ENCODE data around the gene CHGA. TPM values are rescaled to one million over a fixed set of nuclear protein-coding genes. Genes with fewer than 3 reads are reported as not detected.

The CHGA gene
- total RNA-seq, 6 experiments from 2014 or later = 0.18 to 0.25 TPM; not detected in 4

GRCh38 chr14:92922155-92922735 is 705 bp upstream of the CHGA start:
- Histone ChIP-seq H3K4me3 (no peak overlapping the region), H3K4me1 (peaks cover 0 to 4% (median 0%) of the 10 kb centered on the region in 4 donors), H3K36me3 (no peaks in the 10 kb centered on the region), H3K27ac (no peak overlapping the region), H3K27me3 (no peaks in the 10 kb centered on the region), H3K9me3 (no peaks in the 10 kb centered on the region)
- no peak for DNase-seq
- TF ChIP-seq POLR2A (IDR thresholded peaks at IDR 0.05) = no peak
- TF ChIP-seq CTCF (IDR thresholded peaks at IDR 0.05) = no peak
- 44% methylated on average over 3 of the region's 4 CpGs for WGBS (ENCODE audit: insufficient coverage, low coverage, low lambda C conversion rate, missing lambda C conversion rate)
- ATAC-seq = no peak
- intact Hi-C loops (cut with DNase I) = no loop called here

GRCh38 chr14:92923744-92924103 is 774 bp downstream of the CHGA start:
- Histone ChIP-seq H3K36me3 (no peaks in the 10 kb centered on the region), H3K27ac (no peak overlapping the region), H3K9me3 (no peaks in the 10 kb centered on the region), H3K4me1 (peaks cover 0 to 4% (median 0%) of the 10 kb centered on the region in 4 donors), H3K27me3 (no peaks in the 10 kb centered on the region), H3K4me3 (no peak overlapping the region)
- no peak for DNase-seq
- 34% methylated on average over 2 of the region's 8 CpGs for WGBS (ENCODE audit: insufficient coverage, low coverage, low lambda C conversion rate, missing lambda C conversion rate)
- no peak for ATAC-seq
- TF ChIP-seq POLR2A (IDR thresholded peaks at IDR 0.05) (no peak), CTCF (IDR thresholded peaks at IDR 0.05) (no peak)
- intact Hi-C loops (cut with DNase I) = no loop called here

- Histone ChIP-seq H3K36me3 (no peaks in the 10 kb centered on the region), H3K4me3 (no peak overlapping the region), H3K27me3 (no peaks in the 10 kb centered on the region), H3K4me1 (peaks cover 0 to 4% (median 0%) of the 10 kb centered on the region in 4 donors), H3K9me3 (no peaks in the 10 kb centered on the region), H3K27ac (no peak overlapping the region)
- ATAC-seq = no peak
- WGBS (ENCODE audit: insufficient coverage, low coverage, low lambda C conversion rate, missing lambda C conversion rate) = 36% methylated on average over 3 of the region's 5 CpGs
- intact Hi-C loops (cut with DNase I) = no loop called here
- no peak for DNase-seq
- no peak for TF ChIP-seq CTCF (IDR thresholded peaks at IDR 0.05)
- no peak for TF ChIP-seq POLR2A (IDR thresholded peaks at IDR 0.05)
Observed at GRCh38 chr14:92924247-92924646, 1.3 kb downstream of the CHGA start.

- ATAC-seq (no peak), DNase-seq (no peak)
- no peak for TF ChIP-seq POLR2A (IDR thresholded peaks at IDR 0.05)
- TF ChIP-seq CTCF (IDR thresholded peaks at IDR 0.05) = no peak
- Histone ChIP-seq H3K36me3 (no peaks in the 10 kb centered on the region), H3K4me1 (peaks cover 0 to 4% (median 0%) of the 10 kb centered on the region in 4 donors), H3K27me3 (no peaks in the 10 kb centered on the region), H3K4me3 (no peak overlapping the region), H3K27ac (no peak overlapping the region), H3K9me3 (no peaks in the 10 kb centered on the region)
- no CpG with 5 or more reads among the region's 6 CpGs for whole genome bisulfite sequencing (ENCODE audit: insufficient coverage, low coverage, low lambda C conversion rate, missing lambda C conversion rate)
- intact Hi-C loops (cut with DNase I) = no loop called here
Observed at GRCh38 chr14:92925446-92925845, 2.5 kb downstream of the CHGA start.

All from right lobe of liver (tissue), 6 donors.